Keratinocyte (primary cell): Measurements from ENCODE around the gene MCRS1. TPM values are rescaled to one million over a fixed set of nuclear protein-coding genes. Genes with fewer than 3 reads are reported as not detected.
A peak's percentile ranks its signal among the peaks of the same experiment; 100 is the strongest.

Experiments
- DNase-seq: peaks from one replicate; pipeline ENCODE4 v3.0.0-alpha.2; 2011; ENCODE audit warnings: low read depth, missing footprints, low spot score
- FAIRE-seq: peaks from 2 replicates; lab custom pipeline; 2011; peaks lifted over from hg19 to GRCh38; lab: Jason Lieb, UNC
- H2AFZ ChIP-seq: 2 replicates; pipeline ENCODE4 v1.6.0; 2012; ENCODE audit warnings: low read length, control low read depth, inconsistent platforms; ENCODE audit not compliant: control insufficient read depth
- H3K27ac ChIP-seq: 2 replicates; pipeline ENCODE4 v1.5.1; 2011; ENCODE audit warnings: low read length; ENCODE audit not compliant: control insufficient read depth, insufficient read depth
- H3K27me3 ChIP-seq: 3 replicates; pipeline ENCODE4 v1.6.0; 2011; ENCODE audit warnings: low read length; ENCODE audit not compliant: control insufficient read depth, insufficient read depth; ENCODE audit errors: extremely low read depth
- H3K36me3 ChIP-seq, 2 experiments: 2 replicates in 1 of 2; 3 replicates in 1 of 2; pipeline ENCODE4 v1.5.1; 2011; ENCODE audit warnings: low read length in 2 of 2, mild to moderate bottlenecking in 1 of 2; ENCODE audit not compliant: control insufficient read depth in 2 of 2, insufficient read depth in 2 of 2; ENCODE audit errors: extremely low read depth in 1 of 2
- H3K4me1 ChIP-seq: 3 replicates; pipeline ENCODE4 v1.5.1; 2011; ENCODE audit warnings: low read length; ENCODE audit not compliant: control insufficient read depth, insufficient read depth; ENCODE audit errors: extremely low read depth
- H3K4me2 ChIP-seq: 3 replicates; pipeline ENCODE4 v1.6.0; 2011; ENCODE audit warnings: low read depth, low read length; ENCODE audit not compliant: control insufficient read depth, insufficient read depth; ENCODE audit errors: extremely low read depth
- H3K4me3 ChIP-seq, 3 experiments: fragments of 200-600 bp in 1 of 3; sonication (generic) in 1 of 3; 2 replicates in 2 of 3; 3 replicates in 1 of 3; pipeline ENCODE4 v1.5.1; 2011 to 2016; ENCODE audit warnings: low read length in 3 of 3, mild to moderate bottlenecking in 3 of 3, control low read depth in 2 of 3, inconsistent platforms in 1 of 3, low read depth in 1 of 3, mixed read lengths in 1 of 3, mixed run types in 1 of 3, moderate library complexity in 1 of 3; ENCODE audit not compliant: control insufficient read depth in 2 of 3, insufficient read depth in 2 of 3; ENCODE audit errors: extremely low read depth in 1 of 3
- H3K79me2 ChIP-seq: 2 replicates; pipeline ENCODE4 v1.6.0; 2012; ENCODE audit warnings: low read length; ENCODE audit not compliant: control insufficient read depth, insufficient read depth
- H3K9ac ChIP-seq: 3 replicates; pipeline ENCODE4 v1.6.0; 2011; ENCODE audit warnings: low read length; ENCODE audit not compliant: control insufficient read depth, insufficient read depth; ENCODE audit errors: extremely low read depth
- H3K9me1 ChIP-seq: 3 replicates; pipeline ENCODE4 v1.6.0; 2011; ENCODE audit warnings: low read length; ENCODE audit not compliant: control insufficient read depth, insufficient read depth; ENCODE audit errors: extremely low read depth
- H3K9me3 ChIP-seq: 2 replicates; pipeline ENCODE4 v1.5.1; 2012; ENCODE audit warnings: low read depth, low read length; ENCODE audit not compliant: control insufficient read depth
- H4K20me1 ChIP-seq: 3 replicates; pipeline ENCODE4 v1.6.0; 2011; ENCODE audit warnings: low read length; ENCODE audit not compliant: control insufficient read depth, insufficient read depth; ENCODE audit errors: extremely low read depth
- CTCF ChIP-seq, 3 experiments: IDR thresholded peaks in 1 of 3; conservative IDR thresholded peaks in 1 of 3; optimal IDR thresholded peaks in 1 of 3; 2 replicates in 2 of 3; 3 replicates in 1 of 3; pipeline versions ENCODE3 to v1.5.1; 2011; ENCODE audit warnings: low read length in 3 of 3, mild to moderate bottlenecking in 3 of 3, moderate library complexity in 2 of 3, control low read depth in 1 of 3, inconsistent platforms in 1 of 3; ENCODE audit not compliant: insufficient read depth in 2 of 3; ENCODE audit errors: extremely low read depth in 1 of 3
- EZH2 ChIP-seq: IDR thresholded peaks from one replicate; pipeline ENCODE4 v1.6.1; 2012; ENCODE audit warnings: inconsistent platforms, mild to moderate bottlenecking, low read length, moderate library complexity
- dilution Hi-C: fragments of 300-500 bp; cut with MboI; formaldehyde crosslinking; loops from one replicate; pipeline ENCODE4 v1.7.0; 2020; ENCODE audit warnings: low sequenced_read_pairs; ENCODE audit not compliant: extremely low pct_ligation_motif_present
- polyA plus RNA-seq, 5 experiments: library from polyadenylated mRNA; depleted of rRNA in 3 of 5; stranded (reverse) in 3 of 5; stranded (forward) in 1 of 5; unstranded in 1 of 5; fragments of >200 nt; gene quantifications; 1 replicate in 1 of 5; 2 replicates in 3 of 5; 3 replicates in 1 of 5; pipeline versions ENCODE4 v1.2.1 to v1.2.3, GENCODE V29; 2011 to 2012; ENCODE audit warnings: missing spikeins in 2 of 5, low read depth in 1 of 5, low replicate concordance in 1 of 5

The MCRS1 gene
- polyA plus RNA-seq, 1 donor (not counting 4 experiments of a cell fraction or from before 2014, with no cell fraction given), result 40.7 TPM

- Histone ChIP-seq H3K9me1 (no peaks in the 10 kb centered on the region), H3K9me3 (no peaks in the 10 kb centered on the region), H2AFZ (no peak overlapping the region), H3K4me2 (no peak overlapping the region), H3K9ac (no peak overlapping the region), H4K20me1 (no peaks in the 10 kb centered on the region), H3K27me3 (peaks cover 37% of the 10 kb centered on the region), H3K79me2 (no peaks in the 10 kb centered on the region), H3K27ac (no peak overlapping the region), H3K36me3 (peaks cover 11 to 12% of the 10 kb centered on the region in 2 experiments), H3K4me1 (peaks cover 7% of the 10 kb centered on the region), H3K4me3 (no peak overlapping the region)
- no peak for DNase-seq
- no peak for FAIRE-seq
- TF ChIP-seq EZH2 (no peak), CTCF (optimal IDR thresholded peaks at IDR 0.05 in 1 of 3, IDR thresholded peaks at IDR 0.05 in 1 of 3, conservative IDR thresholded peaks at IDR 0.05 in 1 of 3; ENCODE audit: extremely low read depth in 1 of 3, insufficient read depth in 2 of 3, low read length in 3 of 3) (no peak)
- dilution Hi-C loops, result no loop called here
These were observed 13.7 kb downstream of the MCRS1 start for GRCh38 chr12:49554266-49554665.

- Histone ChIP-seq H3K9me1 (no peaks in the 10 kb centered on the region), H3K27me3 (peaks cover 44% of the 10 kb centered on the region), H3K36me3 (peaks cover 5 to 6% of the 10 kb centered on the region in 2 experiments), H3K9ac (no peak overlapping the region), H3K4me2 (no peak overlapping the region), H3K9me3 (no peaks in the 10 kb centered on the region), H3K27ac (no peak overlapping the region), H3K4me1 (peaks cover 12% of the 10 kb centered on the region), H3K4me3 (no peak overlapping the region), H4K20me1 (no peaks in the 10 kb centered on the region), H3K79me2 (no peaks in the 10 kb centered on the region), H2AFZ (no peak overlapping the region)
- dilution Hi-C loops, result no loop called here
- TF ChIP-seq CTCF (optimal IDR thresholded peaks at IDR 0.05 in 1 of 3, IDR thresholded peaks at IDR 0.05 in 1 of 3, conservative IDR thresholded peaks at IDR 0.05 in 1 of 3; ENCODE audit: extremely low read depth in 1 of 3, insufficient read depth in 2 of 3, low read length in 3 of 3) (peak; percentile 72 to 88 (median 72)), EZH2 (no peak)
- no peak for DNase-seq
- FAIRE-seq, result peak; percentile 78
These were observed 14.3 kb downstream of the MCRS1 start for GRCh38 chr12:49553512-49554088.
